Upper lobe of right lung (tissue), 1 donor: ENCODE data around the gene DAPK2. TPM values are rescaled to one million over a fixed set of nuclear protein-coding genes. Genes with fewer than 3 reads are reported as not detected.

Source experiments
- ATAC-seq: fragments of 200-7000 bp; cut with Tn5 transposase; one replicate; pipeline ENCODE4 v1.9.1; 2020; ENCODE audit warnings: mild to moderate bottlenecking, moderate library complexity
- DNase-seq: peaks from one replicate; pipeline ENCODE4 v3.0.0-alpha.2; 2020
- H3K27ac ChIP-seq: fragments of 200-600 bp; one replicate; pipeline ENCODE4 v1.8.0; 2022
- H3K27me3 ChIP-seq: fragments of 200-600 bp; one replicate; pipeline ENCODE4 v1.8.0; 2022; ENCODE audit warnings: mild to moderate bottlenecking
- H3K36me3 ChIP-seq: fragments of 200-600 bp; one replicate; pipeline ENCODE4 v1.8.0; 2022
- H3K4me1 ChIP-seq: fragments of 200-600 bp; one replicate; pipeline ENCODE4 v1.8.0; 2022
- H3K4me3 ChIP-seq: fragments of 200-600 bp; one replicate; pipeline ENCODE4 v1.8.0; 2022; ENCODE audit warnings: mild to moderate bottlenecking
- H3K9me3 ChIP-seq: fragments of 200-600 bp; one replicate; pipeline ENCODE4 v1.8.0; 2022
- CTCF ChIP-seq: fragments of 200-600 bp; IDR thresholded peaks from one replicate; pipeline ENCODE4 v1.8.0; 2022; ENCODE audit warnings: antibody characterized with exemption
- intact Hi-C: fragments of 100-400 bp; cut with DNase I; formaldehyde crosslinking; loops from one replicate; pipeline ENCODE4 v1.11.0; 2022
- total RNA-seq: library from RNA; stranded (reverse); fragmentation: NEBNext Ultra II Directional; extraction: Animal tissue kit (Norgen Biotek cat#: 25700); gene quantifications from one replicate; pipeline ENCODE4 v1.2.1, GENCODE V29; 2021
- donor health status: DM: no; HTN: yes; CAD: no; lungs with severe emphysema.

The DAPK2 gene
- total RNA-seq, 1 donor from 2014 or later, result 73.3 TPM

DNA sequence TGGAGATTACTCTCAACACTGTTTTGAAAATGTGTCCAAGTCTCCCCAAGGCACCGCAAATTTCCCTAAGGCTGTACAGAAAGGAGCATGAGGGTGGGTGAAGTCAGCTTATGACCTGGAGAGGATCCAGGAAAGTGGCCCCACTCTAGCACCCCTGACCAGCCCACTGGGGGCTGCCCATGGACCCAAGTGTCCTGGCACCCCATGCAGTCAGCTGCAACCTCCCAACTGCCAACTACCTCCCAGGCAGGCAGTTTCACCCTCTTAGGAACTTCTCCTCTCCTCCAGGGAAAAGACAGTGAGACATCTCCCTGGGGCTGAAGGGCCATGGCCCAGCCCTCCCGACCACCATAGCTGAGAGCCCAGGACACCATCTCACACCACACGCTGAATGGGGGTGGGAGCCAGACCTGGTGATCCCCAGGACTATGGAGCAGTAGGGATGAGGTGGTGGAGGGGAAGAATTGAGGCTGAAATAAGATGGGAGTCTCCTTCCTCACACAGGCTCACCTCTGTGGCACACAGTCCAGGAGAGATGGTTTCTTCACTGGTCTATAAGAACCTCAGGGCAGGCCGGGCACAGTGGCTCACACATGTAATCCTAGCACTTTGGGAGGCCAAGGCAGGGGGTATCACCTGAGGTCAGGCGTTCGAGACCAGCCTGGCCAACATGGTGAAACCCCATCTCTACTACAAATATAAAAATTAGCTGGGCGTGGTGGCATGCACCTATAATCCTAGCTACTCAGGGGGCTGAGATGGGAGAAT lies 104.4 kb downstream of the DAPK2 start:
- intact Hi-C loops, result no loop called here
- peak overlapping the region; percentile 58 for H3K27ac ChIP-seq
- no peaks in the 10 kb centered on the region for H3K36me3 ChIP-seq
- ATAC-seq, result no peak
- no peak overlapping the region for H3K4me3 ChIP-seq
- no peak for DNase-seq
- no peak for TF ChIP-seq CTCF
- peaks cover 50% of the 10 kb centered on the region for H3K4me1 ChIP-seq
- no peaks in the 10 kb centered on the region for H3K27me3 ChIP-seq
- H3K9me3 ChIP-seq, result no peaks in the 10 kb centered on the region

GRCh38 chr15:63940966-63941620 lies 105.2 kb downstream of the DAPK2 start:
- TF ChIP-seq CTCF, result no peak
- Histone ChIP-seq H3K27ac (peak overlapping the region; percentile 58), H3K9me3 (no peaks in the 10 kb centered on the region), H3K4me3 (no peak overlapping the region), H3K27me3 (no peaks in the 10 kb centered on the region), H3K4me1 (peaks cover 50% of the 10 kb centered on the region), H3K36me3 (no peaks in the 10 kb centered on the region)
- ATAC-seq (no peak), DNase-seq (no peak)
- intact Hi-C loops, result no loop called here

GRCh38 chr15:63939531-63940130 lies 106.7 kb downstream of the DAPK2 start:
- Histone ChIP-seq H3K4me3 (no peak overlapping the region), H3K9me3 (no peaks in the 10 kb centered on the region), H3K4me1 (peaks cover 39% of the 10 kb centered on the region), H3K27ac (peak overlapping the region; percentile 74), H3K27me3 (no peaks in the 10 kb centered on the region), H3K36me3 (no peaks in the 10 kb centered on the region)
- DNase-seq (no peak), ATAC-seq (peak; percentile 78)
- no peak for TF ChIP-seq CTCF
- intact Hi-C loops, result no loop called here

GRCh38 chr15:63938486-63939061 lies 107.7 kb downstream of the DAPK2 start:
- ATAC-seq (peak; percentile 47), DNase-seq (no peak)
- intact Hi-C loops, result no loop called here
- Histone ChIP-seq H3K27me3 (no peaks in the 10 kb centered on the region), H3K27ac (peak overlapping the region; percentile 74), H3K36me3 (no peaks in the 10 kb centered on the region), H3K4me1 (peaks cover 38% of the 10 kb centered on the region), H3K4me3 (no peak overlapping the region), H3K9me3 (no peaks in the 10 kb centered on the region)
- no peak for TF ChIP-seq CTCF

DNA sequence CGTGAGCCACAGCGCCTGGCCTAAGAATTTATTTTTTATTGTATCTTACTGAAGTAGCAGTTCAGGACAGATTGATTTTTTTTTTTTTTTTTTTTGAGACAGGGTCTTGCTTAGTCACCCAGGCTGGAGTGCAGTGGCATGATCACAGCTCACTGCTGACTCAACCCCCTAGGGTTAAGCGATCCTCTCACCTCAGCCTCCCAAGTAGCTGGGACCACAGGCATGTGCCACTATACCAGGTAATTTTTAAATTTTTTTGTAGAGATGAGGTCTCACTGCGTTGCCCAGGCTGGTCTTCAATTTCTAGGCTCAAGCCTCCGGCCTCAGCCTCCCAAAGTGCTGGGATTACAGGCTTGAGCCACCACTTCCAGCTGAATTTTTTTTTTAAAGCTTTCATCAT lies 112.8 kb downstream of the DAPK2 start:
- Histone ChIP-seq H3K27me3 (no peaks in the 10 kb centered on the region), H3K4me1 (peaks cover 5% of the 10 kb centered on the region), H3K36me3 (no peaks in the 10 kb centered on the region), H3K4me3 (no peak overlapping the region), H3K9me3 (no peaks in the 10 kb centered on the region), H3K27ac (no peak overlapping the region)
- intact Hi-C loops, result no loop called here
- ATAC-seq, result no peak
- DNase-seq, result no peak
- no peak for TF ChIP-seq CTCF
